ENCODE measurements around the gene RPS8.
"Not testable (repeated sequence)": the region's sequence is repeated elsewhere in the genome, so short reads cannot be mapped to it uniquely, and the experiment has no call there.

RPS8 gene

GRCh38 chr1:44803312-44804095 is 28.2 kb downstream of the RPS8 start:
- DNase-seq: no peak

- no peak for DNase-seq
These were observed 30.1 kb downstream of the RPS8 start for GRCh38 chr1:44805311-44806024.

GRCh38 chr1:44806025-44806703 is 30.8 kb downstream of the RPS8 start:
- DNase-seq: no peak

- no peak for DNase-seq
These were observed 31.5 kb downstream of the RPS8 start, which contains the start of gene DYNLT4 for GRCh38 chr1:44806704-44807363. Gene DYNLT4, minus strand, starts transcription at chr1:44807351. Its CDS starts 683 bp downstream, at chr1:44806668.

GRCh38 chr1:44807364-44808062 is 32.2 kb downstream of the RPS8 start:
- DNase-seq: no peak

- DNase-seq: no peak
These were observed 33.0 kb downstream of the RPS8 start, which contains the start of gene BTBD19 for GRCh38 chr1:44808063-44808937. Gene BTBD19, plus strand, starts transcription at chr1:44808523. Its CDS starts 298 bp downstream, at chr1:44808821.

- no peak for DNase-seq
These were observed 33.9 kb downstream of the RPS8 start for GRCh38 chr1:44808938-44809917.

GRCh38 chr1:44810101-44810761 is 34.9 kb downstream of the RPS8 start:
- DNase-seq: no peak

GRCh38 chr1:44810762-44811105 is 35.4 kb downstream of the RPS8 start:
- DNase-seq: not testable (repeated sequence)

GRCh38 chr1:44811234-44811633 is 35.9 kb downstream of the RPS8 start:
- DNase-seq: no peak

- DNase-seq: no peak
These were observed 37.6 kb downstream of the RPS8 start for GRCh38 chr1:44812822-44813543.

- DNase-seq: not testable (repeated sequence)
These were observed 40.6 kb downstream of the RPS8 start for GRCh38 chr1:44815926-44816325.

- no peak for DNase-seq
These were observed 42.0 kb downstream of the RPS8 start for GRCh38 chr1:44817307-44817706.

GRCh38 chr1:44817771-44818495 is 42.6 kb downstream of the RPS8 start:
- no peak for DNase-seq

- no peak for DNase-seq
These were observed 43.9 kb downstream of the RPS8 start for GRCh38 chr1:44819196-44819607.

GRCh38 chr1:44819608-44820327 is 44.4 kb downstream of the RPS8 start:
- no peak for DNase-seq

Measured in NCI-H146 (cell line).